Pons (tissue), 1 donor: ENCODE data around the gene TRIM62.
"Not testable (repeated sequence)": the region's sequence is repeated elsewhere in the genome, so short reads cannot be mapped to it uniquely, and the experiment has no call there.

Experiments used
- DNase-seq: peaks from one replicate; pipeline ENCODE4 v3.0.0-alpha.2; 2016; ENCODE audit warnings: low spot score

TRIM62 gene

DNA sequence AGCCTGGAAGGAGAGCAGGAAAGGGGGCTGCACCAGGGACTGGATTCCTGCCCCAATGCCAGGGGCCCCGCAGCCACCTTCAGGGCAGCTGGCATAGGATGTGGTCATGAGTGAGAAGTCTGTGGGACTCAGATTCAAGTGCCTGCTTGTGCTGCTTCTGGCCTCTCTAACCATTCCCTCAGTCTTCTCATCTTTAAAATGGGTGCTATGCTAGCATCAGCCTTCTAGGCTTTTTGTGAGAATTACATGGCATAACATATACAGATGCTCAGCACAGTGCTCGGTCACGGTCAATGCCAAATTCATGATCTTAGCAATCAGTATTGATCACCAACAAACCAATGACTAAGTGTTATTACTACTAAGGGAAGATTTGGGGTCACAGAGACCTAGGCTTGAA is 23.5 kb downstream of the TRIM62 start:
- DNase-seq: no peak

DNA sequence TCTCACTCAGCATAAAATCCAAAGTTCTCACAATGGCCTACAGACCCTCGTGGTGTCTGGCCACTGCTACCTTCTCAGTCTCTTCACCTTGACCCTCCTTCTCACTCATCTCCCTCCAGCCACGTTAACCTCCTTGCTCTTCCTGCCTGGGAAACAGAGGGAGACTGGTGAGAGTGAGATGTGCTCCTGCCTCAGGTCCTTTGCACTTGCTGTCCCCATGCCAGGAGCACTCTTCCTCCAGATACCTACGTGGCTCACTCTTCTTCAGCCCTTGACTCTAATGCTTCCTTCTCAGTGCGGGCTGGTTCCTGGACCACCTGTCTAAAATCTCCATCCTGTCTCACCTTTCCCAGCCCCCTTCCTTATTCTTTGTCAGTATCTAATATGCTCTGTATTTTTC is 24.7 kb downstream of the TRIM62 start:
- no peak for DNase-seq

DNA sequence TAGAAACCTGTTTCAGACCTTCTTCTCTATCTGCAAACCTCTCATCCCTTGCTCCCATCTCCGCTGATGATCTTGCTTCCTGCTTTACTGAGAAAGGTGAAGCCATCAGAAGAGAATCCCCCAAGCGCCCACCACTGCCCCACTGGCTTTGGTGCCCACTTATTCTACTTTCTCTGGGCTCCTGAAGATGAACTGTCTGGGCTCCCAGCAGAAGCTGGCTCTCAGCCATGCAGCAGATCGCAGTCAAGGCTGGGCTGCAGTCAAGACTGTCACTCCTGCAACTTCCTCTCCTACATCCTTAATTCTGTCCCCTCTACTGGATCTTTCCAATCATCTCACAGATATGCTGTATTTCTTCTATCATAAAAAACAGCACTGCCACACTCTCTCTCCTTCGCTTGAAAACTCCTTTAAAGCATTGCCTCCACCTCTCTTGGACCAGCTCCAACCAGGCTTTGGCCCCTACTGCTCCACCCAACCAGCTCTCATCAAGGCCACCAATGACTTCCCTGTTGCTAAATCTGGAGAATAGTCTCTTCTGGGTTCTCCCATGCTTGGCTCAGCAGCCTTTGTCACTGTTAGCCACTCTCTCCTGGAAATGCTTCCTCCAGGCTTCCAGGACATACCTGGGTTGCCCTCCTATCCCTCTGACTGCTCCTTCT is 25.8 kb downstream of the TRIM62 start:
- DNase-seq: no peak

DNA sequence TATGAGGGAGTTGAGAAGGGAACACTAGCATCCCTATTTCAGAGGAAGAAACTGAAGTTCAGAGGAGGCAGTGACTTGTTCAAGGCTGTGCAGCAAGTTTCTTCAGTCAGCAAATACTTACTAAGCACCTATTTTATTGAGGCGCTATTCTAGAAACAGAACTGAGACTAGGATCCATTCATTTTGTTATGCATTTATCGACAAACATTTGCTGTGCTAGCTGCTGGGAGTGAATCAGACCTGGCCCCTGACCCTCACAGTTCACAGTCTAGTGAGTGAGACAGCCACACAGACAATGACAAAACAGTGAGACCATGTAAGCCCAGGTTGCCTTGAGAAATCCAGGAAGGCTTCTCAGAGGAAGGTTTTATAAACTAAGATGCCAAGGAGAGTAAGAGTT is 28.2 kb downstream of the TRIM62 start:
- no peak for DNase-seq

DNA sequence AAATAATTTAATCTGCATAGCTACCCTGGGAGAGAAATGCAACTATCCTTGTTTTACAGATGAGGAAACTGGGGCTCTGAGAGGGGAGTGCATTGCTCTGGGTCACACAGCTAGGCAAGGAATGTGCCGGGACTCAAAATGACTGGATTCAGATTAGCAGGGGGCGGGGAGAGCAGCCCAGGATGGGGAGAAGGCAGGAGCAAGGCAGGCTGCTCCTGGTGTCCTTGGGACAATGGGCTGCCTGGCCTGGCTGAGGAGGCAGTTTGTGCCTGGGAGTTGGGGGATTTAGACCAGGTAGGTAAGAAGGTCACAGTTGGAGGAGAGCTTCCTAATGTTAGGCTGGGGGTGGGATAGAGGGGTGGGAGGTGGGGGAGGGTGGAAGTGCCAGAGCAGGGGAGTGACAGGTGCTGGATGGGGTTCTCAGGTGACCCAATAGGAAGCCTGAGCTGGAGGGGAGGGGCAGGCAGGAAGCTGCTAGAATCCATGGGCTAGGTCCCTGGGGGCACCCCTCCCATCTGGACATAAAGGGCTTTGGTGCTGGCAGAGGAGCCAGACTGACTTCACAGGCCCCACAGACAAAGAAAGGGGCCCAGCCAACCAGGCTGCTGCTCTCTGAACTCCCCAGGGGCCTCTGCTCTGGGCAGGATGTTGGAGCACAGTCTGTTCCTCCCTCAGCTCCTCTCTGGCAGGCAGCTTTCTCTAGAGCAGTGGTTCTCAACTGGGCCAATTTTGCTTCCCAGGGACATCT is 29.0 kb downstream of the TRIM62 start:
- DNase-seq: peak; percentile 79

DNA sequence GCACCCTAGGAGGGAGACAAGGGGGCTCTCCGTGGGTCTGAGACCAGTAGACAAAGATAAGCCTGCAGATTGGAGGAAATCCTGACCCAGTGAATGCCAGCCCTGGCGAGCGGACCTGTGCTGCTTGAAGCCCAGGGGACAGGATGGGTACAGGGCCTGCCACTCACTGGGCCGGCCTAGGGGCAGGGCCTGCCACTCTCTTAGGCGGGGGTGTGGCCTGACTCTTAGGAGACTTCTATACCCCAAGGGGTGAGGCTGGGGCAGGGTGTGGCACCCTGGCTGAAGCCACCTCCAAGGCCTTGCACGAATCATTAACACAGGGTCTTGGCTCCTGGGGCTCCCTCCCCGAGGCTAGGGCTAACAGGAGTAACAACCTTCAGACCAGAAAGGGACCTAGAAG is 30.7 kb downstream of the TRIM62 start:
- DNase-seq: no peak

DNA sequence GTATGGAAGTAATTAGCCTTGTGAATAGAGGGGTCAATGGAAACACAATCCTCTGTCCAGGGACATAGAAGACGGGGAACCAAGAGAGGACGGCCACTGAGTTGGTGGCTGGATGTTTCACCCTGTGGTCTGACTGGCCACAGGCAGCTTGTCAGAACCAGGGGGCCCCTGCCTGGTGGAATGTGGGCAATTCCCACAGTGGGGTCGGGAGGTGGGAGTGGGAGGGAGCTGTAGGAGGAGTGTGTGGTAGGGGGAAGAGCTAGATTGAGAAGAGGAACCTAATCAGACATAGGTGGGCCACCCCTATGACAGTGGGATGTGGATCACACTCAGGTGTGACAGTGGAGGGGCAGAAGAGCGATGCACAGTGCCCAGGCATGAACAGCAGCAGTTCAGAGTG is 31.3 kb downstream of the TRIM62 start:
- DNase-seq: no peak

DNA sequence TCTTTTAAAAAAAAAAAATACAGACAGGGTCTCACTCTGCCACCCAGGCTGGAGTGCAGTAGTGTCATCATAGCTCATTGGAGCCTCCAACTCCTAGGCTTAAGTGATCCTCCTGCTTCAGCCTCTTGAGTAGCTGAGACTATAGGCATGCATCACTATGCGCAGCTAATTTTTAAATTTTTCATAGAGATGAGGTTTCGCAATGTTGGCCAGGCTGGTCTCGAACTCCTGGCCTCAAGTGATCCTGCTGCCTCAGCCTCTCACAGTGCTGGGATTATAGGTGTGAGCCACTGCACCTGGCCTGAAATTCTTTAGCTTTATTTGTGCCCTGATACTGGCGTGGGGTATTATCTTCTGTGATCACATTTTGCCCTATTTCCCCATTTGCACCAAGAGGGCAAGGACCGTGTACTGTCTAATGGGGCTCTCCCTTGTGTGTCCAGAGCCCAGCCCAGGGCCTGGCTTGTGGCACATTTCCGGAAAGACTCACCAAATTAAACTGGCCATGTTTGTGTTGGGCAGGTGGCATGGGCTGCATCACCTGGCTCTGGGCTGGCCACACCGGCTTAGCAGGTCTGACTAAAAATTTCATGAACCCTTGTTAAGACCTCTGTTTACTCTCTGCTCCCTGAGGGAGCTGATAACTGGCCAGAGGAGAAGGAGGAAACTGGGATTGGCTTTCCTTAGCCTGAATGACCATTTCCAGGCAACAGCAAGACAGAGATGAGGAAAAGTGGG is 32.2 kb downstream of the TRIM62 start:
- no peak for DNase-seq

DNA sequence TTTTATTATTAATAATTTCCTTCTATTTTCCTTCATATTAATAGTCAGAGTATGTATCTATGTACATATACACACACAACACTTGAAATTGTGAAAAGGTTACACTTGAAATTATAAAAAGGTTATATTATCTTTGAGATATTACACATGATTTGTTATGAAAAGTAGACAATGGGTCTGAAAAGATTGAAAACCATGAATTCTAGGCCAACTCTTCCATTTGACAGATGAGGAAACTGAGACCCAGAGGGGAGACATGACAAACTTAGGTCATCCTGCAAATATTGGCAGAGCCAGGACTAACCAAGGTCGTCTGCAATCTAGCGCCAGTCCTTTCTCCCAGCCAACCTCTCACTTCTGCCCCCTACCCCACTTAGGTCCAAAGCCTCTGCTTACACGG is 33.2 kb downstream of the TRIM62 start:
- DNase-seq: no peak

DNA sequence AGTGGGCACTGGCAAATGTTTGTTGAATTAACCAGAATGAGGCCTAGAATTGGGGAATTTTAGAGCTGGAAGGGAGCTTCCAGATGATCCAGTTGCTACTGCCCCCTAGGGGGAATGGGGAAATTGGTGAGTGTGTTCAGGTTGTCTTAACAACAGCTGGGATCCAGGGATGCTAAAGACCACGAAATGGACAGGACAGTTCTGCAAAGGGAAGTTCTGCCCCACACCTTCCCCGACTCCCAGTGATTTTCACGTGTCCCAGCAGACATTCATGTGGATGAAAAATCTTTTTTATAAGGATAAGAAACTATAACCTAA is 33.9 kb downstream of the TRIM62 start:
- DNase-seq: no peak

DNA sequence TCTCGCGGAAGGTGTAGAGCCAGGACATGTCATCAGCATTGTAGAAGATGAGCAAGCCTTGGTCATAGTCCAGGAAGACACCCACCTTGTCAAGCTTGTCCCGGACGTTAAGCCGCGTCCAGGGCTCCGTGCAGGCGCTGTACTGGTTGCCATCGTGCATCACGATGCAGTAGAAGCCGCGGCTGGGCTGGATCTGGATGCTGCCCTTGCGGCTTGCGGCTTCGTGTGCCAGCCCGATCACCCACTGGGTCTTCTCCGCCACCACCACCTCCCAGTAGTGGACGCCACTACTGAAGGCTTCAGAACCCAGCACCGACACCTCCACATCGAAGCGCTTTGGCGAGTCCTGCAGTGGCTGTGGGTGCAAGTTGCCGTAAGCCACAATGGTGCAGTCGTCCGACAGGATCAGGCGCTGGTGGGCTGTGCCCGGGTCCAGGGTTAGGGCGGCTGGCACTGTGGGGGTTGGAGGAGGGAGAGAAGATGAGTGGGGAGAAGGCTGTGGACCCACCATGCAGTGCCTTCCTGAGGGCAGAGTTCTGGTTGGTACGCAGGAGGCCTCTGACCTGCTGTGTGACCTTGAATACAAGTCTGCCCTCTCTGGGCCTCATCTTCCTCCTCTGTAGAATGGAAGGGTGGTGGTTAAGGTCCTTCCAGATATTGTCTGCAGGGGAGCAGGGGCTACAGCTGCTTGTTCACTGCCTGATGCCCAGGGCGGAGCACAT is 34.4 kb downstream of the TRIM62 start:
- DNase-seq: no peak

DNA sequence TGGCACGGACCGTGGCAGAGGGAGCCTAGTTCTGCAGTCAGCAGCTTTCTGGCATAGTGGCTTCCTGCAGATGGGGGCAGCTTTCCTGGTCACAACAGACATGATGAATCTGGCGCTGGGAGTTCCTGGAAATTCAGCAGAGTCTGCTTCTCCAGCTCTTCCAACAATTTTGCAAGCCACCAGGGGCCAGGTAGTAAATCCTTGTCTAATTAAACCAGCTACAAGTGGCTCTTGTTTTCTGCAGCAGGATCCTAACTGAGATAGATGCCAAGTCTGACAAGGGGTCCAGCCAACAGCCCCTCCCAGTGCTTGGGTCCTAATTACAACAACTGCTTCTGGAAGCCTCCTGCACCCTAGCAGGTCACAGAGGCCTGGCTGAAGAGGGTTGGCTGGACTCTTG is 35.8 kb downstream of the TRIM62 start:
- no peak for DNase-seq

DNA sequence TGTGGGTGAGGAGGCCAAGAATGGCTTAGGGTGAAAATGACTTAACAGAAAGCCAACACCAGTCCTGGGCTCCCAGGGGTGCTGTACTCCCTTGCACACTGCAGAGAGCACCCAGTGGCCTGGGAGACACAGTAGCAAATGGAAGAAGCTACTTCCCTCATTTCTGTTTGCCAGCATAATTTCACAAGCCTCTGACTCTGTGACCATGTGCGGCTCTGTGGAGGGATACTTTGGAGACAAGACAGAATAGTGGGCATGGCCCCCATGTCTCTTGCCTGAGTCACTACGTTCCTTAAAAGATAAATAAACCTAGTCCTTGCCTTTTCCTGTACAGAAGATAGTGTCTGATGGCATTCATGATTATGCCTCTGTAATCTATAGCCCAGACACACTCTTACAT is 38.1 kb downstream of the TRIM62 start:
- no peak for DNase-seq

DNA sequence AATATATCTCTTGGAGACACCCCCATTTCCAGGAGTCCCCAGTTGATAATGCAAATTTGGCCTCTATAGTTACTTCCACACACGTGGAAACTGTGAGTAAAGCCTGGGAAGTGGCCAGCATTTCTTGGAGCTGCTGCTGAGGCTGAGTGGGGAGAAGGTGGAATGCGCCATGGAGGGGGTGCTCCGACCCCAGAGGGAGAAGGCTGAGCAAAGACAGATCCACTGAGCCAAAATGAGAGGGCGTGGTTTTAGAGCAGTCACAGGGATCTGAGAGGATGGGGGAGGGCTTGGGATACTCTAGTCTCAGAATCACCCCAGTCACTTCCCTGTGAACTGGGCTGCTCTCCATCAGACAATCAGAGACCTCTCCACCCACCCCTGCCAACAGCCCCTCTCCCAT is 38.7 kb downstream of the TRIM62 start:
- no peak for DNase-seq

DNA sequence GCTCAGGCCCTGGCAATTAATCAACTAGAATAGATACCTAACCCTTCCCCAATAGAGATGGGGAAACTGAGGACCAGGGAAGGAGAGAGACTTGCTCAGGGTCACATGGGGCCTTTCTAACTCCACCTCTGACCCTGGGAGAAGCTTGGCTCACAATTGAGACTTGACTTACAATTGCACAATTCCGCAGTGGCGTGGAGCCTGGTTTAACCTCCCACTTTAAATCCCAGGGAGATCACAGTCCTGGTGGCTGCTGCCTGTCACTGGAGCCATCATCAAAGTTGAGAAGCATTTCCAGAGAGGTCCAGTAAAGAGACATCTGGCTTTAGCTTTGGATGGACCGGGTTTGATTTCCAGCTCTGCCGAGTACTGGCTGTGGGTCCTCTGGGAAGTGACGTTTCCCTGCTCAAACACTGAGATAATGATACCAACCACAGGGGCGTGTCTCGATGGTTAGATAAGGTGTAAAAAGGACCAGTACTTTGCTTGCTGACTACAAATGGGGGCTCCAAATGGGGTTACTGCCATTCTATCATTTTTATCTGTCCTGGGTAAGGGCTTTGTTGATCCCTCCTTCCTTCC is 39.3 kb downstream of the TRIM62 start:
- no peak for DNase-seq

DNA sequence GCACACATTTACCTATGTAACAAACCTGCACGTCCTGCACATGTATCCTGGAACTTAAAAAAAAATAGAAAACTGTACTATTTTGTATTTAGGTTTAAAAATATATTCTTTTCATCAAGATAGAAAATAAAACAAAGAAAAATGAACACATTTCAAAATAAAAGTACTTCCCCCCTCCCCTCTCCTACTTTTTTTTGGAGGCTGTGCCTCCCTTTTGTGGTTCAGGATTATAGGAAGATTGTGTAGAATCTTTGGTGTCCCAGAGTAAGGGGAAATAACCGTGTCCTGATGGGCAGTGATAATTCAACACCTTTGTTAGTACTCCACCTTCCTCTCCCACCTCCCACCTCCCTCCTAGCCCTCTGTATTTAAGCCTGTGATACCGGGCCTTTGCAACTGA is 40.1 kb downstream of the TRIM62 start:
- DNase-seq: no peak

DNA sequence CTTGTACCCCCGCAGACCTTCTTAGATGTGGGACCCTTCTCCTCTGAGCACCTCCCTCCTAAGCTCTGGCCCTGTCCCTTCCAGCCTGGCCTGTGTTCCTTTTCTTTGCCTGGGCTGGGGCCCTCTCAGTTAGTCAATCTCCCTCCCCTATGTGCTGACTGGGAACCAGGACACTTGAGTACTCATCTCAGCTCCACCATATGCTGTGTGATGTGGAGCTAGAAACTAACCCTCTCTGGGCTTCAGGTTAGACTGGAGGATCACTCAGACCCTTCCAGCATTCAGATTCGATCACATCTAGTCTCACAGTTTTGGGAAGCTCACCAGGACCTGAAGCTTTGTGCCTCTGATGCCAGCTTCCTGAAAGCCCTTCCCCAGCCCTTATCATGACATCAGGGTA is 40.6 kb downstream of the TRIM62 start:
- no peak for DNase-seq

DNA sequence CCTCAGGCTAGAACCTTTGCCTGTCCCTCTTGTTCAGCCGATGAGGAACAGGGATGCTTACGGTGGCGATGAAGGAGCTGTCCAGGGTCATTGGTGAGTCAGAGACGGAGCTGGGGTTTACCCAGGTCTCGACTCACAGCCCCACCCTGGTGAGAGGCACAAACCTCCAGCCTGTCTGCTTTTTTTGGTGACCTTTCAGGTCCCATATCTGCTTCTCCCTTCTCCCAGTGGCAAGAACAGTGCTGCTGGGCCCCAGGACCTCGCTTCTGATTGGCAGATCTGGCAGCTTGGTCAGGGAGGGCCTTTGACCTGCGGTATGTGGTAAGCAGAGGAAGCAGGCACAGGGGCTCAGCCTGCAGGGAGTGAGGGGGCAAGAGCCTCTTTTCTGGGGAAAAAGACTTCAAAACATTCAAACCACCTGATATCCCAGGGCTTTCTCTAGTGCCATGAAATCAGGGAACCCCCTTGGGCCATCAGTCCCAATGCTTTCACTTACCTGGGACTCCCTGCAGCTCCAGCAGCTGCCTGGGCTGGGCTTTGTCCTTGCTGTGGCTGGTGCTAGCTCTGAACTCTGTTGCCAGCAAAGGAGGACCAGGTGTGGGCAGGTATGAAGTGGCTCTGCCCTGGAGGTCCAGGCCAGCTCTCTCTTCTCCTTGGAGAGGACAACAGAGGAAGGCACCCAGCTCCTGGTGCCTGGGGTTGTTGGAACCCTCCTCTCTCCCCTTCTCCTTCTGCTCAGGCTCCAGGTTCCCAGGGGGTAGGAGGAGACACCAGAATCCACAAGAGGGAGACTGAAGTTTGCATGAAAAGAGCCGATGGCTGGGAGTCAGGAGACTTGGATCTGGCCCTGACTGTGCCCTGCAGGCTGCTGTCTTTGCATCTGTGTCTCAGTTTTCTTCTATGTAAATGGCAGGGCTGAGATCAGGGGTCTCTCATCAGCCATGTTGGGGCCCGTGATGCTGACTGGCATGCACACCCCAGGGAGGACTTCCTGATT is 41.4 kb downstream of the TRIM62 start:
- no peak for DNase-seq

DNA sequence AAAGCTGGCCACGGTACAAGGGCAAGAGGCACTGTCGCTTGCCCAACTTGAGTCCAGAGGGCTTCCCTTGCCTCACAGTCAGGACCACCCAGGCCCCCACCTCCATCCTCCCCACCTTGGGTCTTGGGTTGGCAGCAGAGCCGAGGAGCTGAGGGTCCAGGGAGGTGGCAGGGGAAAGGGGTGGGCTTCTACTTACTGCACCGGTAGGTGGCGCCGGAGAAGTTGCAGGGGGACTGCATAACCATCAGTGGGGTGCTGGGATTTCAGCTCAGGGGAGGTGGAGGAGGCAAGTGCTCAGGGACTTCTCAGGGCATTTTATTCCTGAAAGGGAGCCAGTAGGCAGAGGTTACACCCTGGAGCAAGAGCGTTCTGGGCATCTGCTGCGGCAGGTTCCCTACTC is 44.0 kb downstream of the TRIM62 start:
- DNase-seq: peak; percentile 42

DNA sequence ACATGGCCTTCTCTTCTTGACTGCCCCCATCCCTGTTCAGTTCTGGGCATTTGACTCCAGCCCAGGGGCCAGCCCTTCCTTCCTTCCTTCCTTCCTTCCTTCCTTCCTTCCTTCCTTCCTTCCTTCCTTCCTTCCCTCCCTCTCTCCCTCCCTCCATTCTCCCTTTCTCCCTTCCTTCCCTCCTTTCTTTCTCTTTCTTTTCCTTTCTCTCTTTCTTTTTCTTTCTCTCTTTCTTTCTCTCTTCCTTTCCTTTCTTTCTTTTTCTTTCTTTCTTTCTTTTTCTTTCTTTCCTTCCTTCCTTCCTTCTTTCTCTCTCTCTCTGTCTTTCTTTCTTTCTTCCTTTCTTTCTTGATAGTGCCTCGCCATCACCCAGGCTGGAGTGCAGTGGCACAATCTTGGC is 45.8 kb downstream of the TRIM62 start:
- DNase-seq: not testable (repeated sequence)

DNA sequence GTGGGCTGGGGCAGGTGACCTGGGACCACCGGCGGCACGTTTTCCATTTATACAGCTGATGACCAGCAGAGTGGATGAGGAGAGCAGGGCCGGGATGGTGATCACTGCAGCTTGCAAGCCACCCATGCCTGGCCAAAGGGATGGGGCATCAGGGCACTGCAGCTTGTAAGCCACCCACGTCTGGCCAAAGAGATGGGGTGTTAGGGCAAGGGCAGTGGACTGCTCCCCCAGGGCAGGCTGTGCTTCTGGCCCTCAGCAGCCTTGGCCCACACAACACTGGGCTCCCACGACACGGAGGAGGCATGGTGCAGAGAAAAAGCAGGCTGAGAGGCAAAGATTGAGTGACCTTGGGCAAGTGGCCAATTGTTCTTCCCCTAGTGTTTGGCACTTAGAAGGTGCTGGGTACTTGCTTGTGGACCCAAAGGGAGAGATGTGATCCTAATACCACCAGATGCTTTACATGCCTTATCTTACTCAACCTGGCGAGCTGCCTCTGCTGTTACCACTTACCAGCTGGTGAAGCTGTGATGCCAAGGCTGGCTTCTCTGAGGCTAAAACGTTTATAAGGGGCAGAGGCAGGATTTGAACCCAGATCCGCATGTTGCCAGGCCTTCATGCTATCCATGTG is 48.3 kb downstream of the TRIM62 start:
- no peak for DNase-seq
